Measurements from ENCODE around the gene GNA12.
A peak's percentile ranks its signal among the peaks of the same experiment; 100 is the strongest.

The GNA12 gene

DNA sequence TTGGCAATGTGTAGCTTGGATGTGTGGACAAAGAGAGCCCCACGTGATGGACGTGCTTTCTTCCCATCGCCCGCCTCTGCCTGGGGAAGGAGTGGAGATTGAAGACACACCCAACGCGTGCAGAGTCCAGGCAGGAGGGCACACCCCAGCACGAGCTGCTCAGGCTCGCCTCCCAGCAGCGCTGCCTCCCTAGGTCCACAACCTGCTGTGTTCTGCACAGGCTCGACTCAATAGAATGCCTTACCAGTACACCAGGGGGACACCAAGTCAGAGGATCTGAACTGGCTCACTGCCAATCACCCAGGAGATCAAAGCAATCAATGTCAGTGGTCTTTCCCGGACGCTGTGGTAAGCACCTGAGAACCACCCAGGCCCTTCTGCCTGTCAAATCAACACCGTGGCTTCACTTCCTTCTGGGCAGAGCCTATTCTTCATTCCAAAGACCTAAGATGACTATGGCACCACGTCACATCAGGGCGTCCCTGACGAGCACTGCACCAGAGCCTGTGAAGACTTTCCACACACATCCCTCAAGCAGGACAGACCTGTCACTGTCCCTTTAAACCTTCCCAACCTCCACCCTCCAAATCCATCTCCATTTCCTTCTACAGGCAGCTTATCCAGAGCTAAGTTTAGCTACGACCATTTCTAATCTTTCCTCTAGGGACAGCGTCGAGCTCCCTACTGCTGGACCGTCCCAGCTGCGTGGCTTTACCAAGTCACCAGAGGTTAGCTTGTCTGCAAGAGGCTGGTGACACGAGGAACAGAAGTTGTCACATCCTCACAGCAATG is 83.8 kb downstream of the GNA12 start:
- TF ChIP-seq CTCF (IDR thresholded peaks at IDR 0.05; ENCODE audit: low read depth, low read length): no peak
- H3K4me3 ChIP-seq (ENCODE audit: low read depth, low read length): no peak overlapping the region

- H3K4me3 ChIP-seq (ENCODE audit: low read depth, low read length): no peak overlapping the region
- no peak for TF ChIP-seq CTCF (IDR thresholded peaks at IDR 0.05; ENCODE audit: low read depth, low read length)
Observed at GRCh38 chr7:2759736-2760097, 84.4 kb downstream of the GNA12 start.

DNA sequence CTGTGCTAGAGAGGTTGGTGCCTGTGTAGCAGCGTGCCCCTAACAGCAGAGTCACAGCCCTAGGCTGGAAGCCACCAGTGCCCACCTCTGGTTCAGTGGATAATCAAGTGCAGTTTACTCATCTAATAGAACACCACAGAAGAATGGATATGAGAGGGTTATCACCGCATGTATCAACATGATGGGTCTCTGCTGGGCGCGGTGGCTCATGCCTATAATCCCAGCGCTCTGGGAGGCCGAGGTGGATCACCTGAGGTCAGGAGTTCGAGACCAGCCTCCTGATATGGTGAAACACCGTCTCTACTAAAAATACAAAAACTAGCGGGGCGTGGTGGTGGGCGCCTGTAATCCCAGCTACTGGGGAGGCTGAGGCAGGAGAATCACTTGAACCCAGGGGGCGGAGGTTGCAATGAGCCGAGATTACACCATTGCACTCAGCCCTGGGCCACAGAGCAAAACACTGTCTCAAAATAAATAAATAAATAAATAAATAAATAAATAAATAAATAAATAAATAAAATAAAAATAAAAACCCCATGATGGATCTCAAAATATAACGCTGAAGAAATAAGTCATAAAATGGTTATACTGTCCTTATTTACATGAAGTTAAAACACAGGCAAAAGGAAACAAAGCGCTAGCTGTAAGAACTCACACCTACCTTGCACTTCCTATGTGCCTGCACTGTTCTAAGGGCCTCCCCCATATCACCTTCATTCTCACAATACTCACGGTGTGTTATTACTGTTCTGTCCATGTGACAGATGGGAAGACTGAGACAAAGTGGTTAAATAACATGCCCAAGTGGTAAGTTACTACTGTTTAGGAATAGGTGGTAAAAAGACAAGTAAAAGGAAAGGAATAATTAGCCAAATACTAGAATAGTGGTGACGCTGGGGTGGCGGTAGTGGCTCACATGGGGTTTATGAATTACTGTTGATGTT is 85.2 kb downstream of the GNA12 start:
- TF ChIP-seq CTCF (IDR thresholded peaks at IDR 0.05; ENCODE audit: low read depth, low read length): no peak
- H3K4me3 ChIP-seq (ENCODE audit: low read depth, low read length): peak overlapping the region; percentile 42

DNA sequence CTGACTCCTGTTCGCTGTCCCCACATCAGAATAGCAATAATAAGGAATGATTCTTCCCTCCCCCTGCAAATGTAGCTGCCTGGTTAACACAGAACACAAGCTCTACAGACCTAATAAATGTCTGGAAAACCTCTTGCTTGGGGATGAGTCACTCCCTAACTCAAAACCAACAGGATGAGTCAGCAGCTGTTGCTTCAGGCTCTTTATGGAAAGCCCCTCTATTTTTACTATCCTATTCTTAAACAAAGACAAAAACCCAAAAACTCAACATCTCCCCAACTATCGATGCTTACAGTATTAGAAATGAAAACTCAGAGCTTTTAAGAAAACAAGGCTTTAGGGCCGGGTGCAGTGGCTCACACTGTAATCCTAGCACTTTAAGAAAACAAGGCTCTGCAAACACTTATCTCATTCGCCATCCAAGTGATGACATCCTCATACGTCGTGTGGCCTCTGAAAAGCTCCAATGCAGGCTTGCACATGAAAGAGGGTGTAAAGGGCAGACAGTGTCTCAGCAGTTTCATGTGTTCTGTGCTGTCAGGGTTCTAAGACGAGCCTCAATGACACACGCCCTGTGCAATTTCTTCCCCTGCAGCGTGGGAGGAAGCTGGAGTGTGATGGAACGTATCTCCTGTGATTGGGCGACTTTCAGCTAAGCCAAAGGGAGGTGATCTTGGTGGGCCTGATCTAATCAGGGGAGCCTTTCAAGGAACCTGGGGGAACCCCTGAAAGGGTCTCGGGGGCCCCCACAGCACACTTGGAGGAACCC is 86.0 kb downstream of the GNA12 start:
- peak overlapping the region; percentile 42 for H3K4me3 ChIP-seq (ENCODE audit: low read depth, low read length)
- no peak for TF ChIP-seq CTCF (IDR thresholded peaks at IDR 0.05; ENCODE audit: low read depth, low read length)

DNA sequence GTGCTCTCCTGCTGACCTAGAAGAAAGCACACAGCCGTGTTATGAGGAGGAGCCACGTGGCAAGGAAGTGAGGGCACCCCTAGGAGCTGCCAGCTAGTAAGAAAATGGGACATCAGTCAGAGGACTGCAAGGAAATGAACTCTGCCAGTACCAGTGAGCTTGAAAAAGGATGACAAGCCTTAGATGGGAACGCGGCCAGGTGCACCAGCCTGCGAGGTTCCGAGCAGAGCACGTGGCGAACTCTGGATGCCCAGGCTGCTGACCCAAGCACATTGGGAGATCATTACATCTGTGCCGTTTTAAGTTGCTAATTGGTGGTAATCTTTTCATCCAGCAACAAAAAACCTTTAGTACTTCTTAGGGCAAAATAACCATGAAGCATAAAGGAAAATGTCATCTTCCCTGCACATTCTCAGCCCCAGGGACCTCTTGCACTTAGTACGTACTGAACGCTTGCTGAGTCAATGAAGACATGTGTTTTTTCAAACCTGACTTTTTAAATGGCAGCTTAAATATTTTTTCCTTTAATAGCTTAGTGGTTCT is 86.7 kb downstream of the GNA12 start:
- no peak for TF ChIP-seq CTCF (IDR thresholded peaks at IDR 0.05; ENCODE audit: low read depth, low read length)
- 0 out of 2 replicates have a peak overlapping the region, but pooled peaks have one; percentile 2 for H3K4me3 ChIP-seq (ENCODE audit: low read depth, low read length)

DNA sequence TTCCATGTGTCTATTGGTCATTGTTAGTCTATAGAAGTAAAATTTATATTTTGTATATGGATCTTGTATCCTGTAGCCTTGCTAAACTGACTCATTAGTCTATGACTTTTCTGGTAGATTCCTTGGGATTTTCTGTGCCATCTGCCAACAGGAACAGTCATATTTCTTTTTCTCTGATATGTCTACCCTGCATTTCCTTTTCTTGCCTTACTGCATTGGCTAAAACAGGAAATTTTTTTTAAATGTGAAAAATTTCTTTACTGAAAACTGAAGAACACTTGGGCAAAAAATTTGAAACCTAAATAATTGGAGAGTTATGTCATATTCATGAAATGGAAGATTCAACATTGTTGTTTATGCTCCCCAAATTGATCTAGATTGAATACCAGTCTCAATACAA is 88.6 kb downstream of the GNA12 start:
- TF ChIP-seq CTCF (IDR thresholded peaks at IDR 0.05; ENCODE audit: low read depth, low read length): no peak
- H3K4me3 ChIP-seq (ENCODE audit: low read depth, low read length): no peak overlapping the region
